NCI-H526 treated with DMSO at 0.1 percent for 48 hours (cell line): ENCODE data around the gene DAB2.

Experiments
- DNase-seq: peaks from one replicate; lab custom pipeline; 2025; lab: John Stamatoyannopoulos, UW

DAB2 gene

GRCh38 chr5:39381376-39381775 is 43.4 kb downstream of the DAB2 start:
- DNase-seq = no peak

DNA sequence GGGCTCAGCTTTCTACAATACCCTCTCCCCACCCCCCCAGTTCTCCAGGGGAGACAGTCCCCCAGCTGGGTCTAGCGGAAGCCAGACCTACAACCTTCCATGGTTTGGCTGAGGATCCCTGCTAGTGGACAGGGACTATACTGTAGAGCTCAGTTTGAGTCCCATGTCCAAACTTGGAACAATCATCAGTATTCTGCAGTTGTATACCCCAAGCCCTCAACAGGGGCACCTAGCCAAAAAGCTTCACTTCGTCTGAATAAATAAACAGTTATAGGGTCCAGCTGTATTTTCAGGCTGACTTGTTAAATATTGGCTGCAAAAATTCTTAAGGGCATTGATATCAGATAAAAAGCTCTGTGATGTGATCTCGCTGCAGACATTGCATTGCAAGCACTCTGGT is 45.1 kb downstream of the DAB2 start:
- no peak for DNase-seq

DNA sequence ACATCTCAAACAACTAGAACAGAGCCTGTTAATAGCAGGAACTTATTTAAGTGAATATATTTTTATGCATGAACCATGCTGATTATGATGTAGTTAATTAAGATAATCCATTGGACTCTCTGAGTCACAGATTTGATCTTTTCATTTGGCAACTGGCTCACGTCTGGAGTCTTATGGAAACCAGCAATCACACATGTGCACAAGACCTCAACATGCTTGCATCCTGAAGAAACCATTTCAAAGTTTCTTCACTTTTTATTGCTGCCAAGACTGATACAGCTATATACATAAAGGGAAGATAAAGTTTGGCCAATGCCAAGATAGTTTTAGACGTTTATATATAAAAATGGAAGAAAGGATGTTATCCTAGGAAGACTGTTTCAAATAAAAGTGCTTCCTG is 47.2 kb downstream of the DAB2 start:
- no peak for DNase-seq

- DNase-seq = peak; percentile 62
Observed at GRCh38 chr5:39376293-39376714, 48.5 kb downstream of the DAB2 start.

DNA sequence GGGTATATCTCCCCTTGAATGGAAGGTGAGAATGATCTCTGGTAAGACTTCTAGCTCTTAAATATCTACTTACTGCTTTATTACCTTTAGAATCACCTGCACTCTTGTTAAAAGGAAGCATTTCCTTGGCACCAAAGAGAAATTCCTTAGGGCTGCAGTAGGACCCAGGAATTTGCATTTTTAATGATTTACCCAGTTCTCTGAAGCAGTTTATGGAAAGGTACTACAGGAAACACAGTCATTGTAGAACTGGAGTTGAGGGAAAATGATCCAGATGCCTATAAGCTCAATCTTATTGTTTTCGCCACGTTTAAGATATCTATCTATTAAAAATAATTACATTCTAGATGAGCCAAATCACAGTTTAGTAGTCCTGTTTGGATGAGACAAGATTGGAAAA is 51.0 kb downstream of the DAB2 start:
- no peak for DNase-seq

DNA sequence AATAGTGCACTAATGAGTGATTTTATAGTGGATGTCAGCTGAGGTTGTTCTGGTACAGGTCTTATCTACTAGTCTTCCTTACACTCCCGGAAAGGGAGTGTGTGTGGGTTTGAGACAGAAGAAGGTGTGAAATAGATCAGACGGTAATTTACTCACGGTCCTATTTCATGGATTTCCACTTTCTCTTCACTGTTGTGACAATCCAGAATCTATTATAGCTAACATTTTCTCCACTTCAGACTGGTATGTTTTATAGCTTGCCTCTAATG is 53.5 kb downstream of the DAB2 start:
- DNase-seq = peak; percentile 53

GRCh38 chr5:39370555-39371366 is 54.0 kb downstream of the DAB2 start:
- peak; percentile 49 for DNase-seq

DNA sequence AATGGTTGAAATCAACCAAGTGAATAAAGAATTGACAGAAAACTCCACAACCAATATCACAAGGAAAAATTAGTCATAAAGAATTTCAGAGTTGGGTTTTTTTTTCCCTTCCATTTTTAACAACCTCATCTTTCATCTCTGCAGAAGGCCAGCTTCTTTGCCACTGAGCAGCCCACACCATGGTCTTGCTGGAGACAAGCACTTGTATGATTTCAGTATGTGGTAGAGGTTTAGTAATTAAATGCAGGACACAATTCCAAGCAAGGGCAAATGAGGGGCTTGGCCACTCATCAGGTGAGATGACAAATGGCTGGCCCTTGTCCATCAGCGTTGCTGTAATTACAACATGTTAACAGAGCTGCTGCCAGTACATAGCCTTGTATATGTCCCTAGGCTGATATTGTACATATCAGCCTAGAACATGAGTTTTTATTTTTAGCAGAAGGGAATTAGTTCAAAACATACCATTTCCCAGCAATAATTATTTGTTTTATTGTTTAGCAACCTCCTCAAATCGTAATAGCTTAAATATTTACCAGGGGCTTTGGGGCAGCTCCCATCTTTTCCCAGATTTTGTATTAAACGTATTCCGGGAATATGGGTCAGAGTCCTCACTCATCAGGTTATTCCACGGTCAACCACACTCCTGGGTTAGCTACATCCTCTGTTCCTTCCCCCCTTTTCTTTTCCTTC is 55.5 kb downstream of the DAB2 start:
- DNase-seq = no peak

- no peak for DNase-seq
Observed at GRCh38 chr5:39368116-39368515, 56.7 kb downstream of the DAB2 start.

GRCh38 chr5:39367711-39368110 is 57.1 kb downstream of the DAB2 start:
- no peak for DNase-seq

GRCh38 chr5:39364367-39364766 is 60.4 kb downstream of the DAB2 start, which contains the start of gene C9:
Gene C9 (minus strand): TSS chr5:39364495. CDS start chr5:39364464, 31 bp downstream.
- no peak for DNase-seq

DNA sequence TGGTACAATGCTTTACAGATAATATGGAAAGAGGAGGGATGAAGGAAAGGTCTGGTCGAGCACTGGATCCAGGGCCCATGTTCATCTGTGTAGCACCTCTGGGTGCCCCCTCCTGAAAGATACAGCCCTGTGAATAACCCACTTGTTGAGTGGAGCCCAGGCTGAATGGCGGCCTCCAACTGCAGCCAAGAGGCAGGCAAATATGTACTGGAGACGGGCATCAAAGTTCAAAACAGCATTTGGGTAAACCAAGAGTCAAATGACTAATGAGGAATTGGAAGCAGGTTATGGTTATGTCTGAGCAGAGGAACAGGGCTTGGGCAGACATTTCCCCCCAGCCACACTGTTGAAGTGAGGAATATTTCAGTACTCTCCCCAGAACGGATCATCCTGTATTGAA is 61.6 kb downstream of the DAB2 start:
- no peak for DNase-seq

GRCh38 chr5:39362646-39363045 is 62.1 kb downstream of the DAB2 start:
- no peak for DNase-seq

- no peak for DNase-seq
Observed at GRCh38 chr5:39361306-39361705, 63.5 kb downstream of the DAB2 start.

DNA sequence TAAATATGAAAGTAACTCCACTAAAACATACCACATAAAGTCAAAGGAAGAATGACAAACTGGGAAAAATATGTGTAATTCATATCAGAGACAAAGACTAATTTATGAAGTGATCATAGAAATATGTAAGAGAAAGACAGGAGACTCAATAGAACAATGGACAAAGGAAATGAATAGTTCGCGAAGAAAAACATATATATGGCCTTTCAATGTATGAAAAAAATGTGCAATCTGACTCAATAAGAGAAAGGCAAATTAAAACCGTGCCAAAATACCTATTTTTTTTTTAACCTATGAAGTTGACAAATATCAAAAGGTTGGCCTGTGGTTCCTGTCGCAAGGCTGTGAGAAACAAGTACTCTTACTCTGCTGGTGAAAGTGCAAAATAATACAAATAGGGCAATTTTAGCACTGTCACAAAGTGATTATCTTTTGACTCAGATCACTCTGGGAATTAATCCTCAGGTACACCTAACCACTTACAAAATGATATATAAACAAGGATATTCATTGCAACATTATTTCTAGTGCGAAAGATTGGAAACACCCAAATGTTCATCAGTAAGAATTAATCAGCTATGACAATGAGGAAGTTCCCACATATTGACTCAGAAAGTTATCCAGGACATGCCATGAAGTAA is 64.2 kb downstream of the DAB2 start:
- no peak for DNase-seq

- DNase-seq = no peak
Observed at GRCh38 chr5:39356263-39356662, 68.5 kb downstream of the DAB2 start.

DNA sequence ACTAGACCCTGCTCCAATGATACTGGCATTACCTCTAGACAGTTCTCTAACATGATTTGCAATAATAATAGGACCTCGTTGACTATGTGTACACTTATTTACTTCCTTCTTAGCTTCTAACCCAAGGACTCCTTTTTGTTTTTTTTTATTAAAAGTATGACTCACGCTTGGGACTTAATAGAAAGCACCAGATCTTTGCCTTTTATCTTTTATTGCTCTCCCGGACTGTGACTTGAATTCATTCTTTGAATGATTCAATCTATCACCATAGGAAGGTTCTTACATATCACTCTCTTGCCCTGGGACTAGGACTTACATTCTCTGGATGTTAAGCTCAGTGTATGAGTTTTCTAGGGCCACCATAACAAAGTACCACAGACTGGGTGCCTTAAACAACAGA is 69.5 kb downstream of the DAB2 start:
- DNase-seq = no peak

- no peak for DNase-seq
Observed at GRCh38 chr5:39353717-39354399, 70.9 kb downstream of the DAB2 start.

GRCh38 chr5:39352951-39353350 is 71.8 kb downstream of the DAB2 start:
- no peak for DNase-seq

- DNase-seq = no peak
Observed at GRCh38 chr5:39352170-39352569, 72.6 kb downstream of the DAB2 start.

DNA sequence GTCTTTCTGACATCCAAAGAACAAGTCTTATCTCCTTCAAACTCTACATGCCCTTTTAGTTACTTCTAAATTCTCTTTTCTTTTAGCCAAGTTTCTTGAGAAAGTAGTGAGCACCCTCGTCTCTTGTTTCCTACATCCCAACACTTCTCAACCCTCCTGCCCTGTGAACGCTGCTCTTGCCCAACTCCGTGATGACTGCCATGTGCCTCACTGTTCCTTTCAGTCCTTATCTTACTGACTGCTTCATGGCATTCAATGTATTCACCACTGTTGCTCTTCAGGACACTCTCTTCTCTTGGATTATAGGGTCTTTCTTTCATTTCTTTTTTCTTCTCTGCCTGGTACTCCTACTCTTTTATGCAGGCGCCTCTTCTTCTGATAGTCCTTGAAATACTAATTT is 75.3 kb downstream of the DAB2 start:
- DNase-seq = no peak

DNA sequence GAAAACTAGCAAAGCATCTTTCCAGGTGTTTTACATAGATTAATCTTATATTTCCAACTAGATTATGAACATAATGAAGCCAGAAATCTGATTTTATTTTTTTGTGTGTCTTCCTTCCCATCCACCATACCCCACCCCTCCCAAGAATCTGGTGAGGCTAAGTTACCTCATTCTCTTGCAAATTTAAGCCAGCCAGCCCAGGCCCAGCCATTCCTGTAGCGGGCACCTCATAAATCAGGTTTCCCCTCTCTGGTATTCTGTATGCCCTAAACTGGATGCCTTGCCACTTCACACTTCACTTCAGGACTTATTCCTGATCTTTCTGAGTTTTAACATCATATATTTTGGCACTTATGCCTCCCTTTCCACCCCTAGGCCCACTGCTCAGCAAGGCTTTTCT is 82.3 kb downstream of the DAB2 start:
- DNase-seq = no peak

GRCh38 chr5:39341896-39342295 is 82.9 kb downstream of the DAB2 start:
- no peak for DNase-seq
